Neural progenitor cell (in vitro differentiated cells): ENCODE results near the gene AGAP3.

ENCODE experiments used
- CTCF ChIP-seq: fragments of 200-600 bp; sonication (generic); IDR thresholded peaks from 2 replicates; pipeline ENCODE4 v1.5.1; 2017; ENCODE audit warnings: antibody characterized with exemption, mild to moderate bottlenecking
- EZH2 ChIP-seq: fragments of 200-600 bp; sonication (generic); IDR thresholded peaks from 2 replicates; pipeline ENCODE4 v1.6.1; 2017; ENCODE audit warnings: antibody characterized with exemption, mild to moderate bottlenecking, moderate library complexity

GRCh38 chr7:151140826-151141225 is 54.6 kb downstream of the AGAP3 start:
- TF ChIP-seq EZH2 (no peak), CTCF (no peak)
